CD8-positive, alpha-beta memory T cell (primary cell): ENCODE data around the gene FGD3. TPM values are rescaled to one million over a fixed set of nuclear protein-coding genes. Genes with fewer than 3 reads are reported as not detected.

ENCODE experiments used
- CTCF ChIA-PET: fragments of 350-600 bp; sonication (Branson Sonifier 250); formaldehyde crosslinking; loops from one replicate; lab custom pipeline; 2021; ENCODE audit warnings: antibody characterized with exemption; lab: Charles Lee
- POLR2A ChIA-PET: fragments of 350-600 bp; sonication (Branson Sonifier 250); formaldehyde crosslinking; loops from one replicate; lab custom pipeline; 2021; ENCODE audit warnings: antibody characterized with exemption; lab: Charles Lee
- DNase-seq, 5 donors: peaks; one replicate each; pipeline versions ENCODE4 v3.0.0 to v3.0.0-alpha.2; 2020 to 2022; ENCODE audit warnings: mixed read lengths in 1 of 5
- H3K27ac ChIP-seq: one replicate; pipeline ENCODE4 v1.7.0; 2013; ENCODE audit warnings: low read depth, mild to moderate bottlenecking, low read length, moderate library complexity
- H3K27me3 ChIP-seq: 2 replicates; pipeline ENCODE4 v1.7.0; 2013; ENCODE audit warnings: low read length, mild to moderate bottlenecking; ENCODE audit not compliant: insufficient read depth, poor library complexity, severe bottlenecking
- H3K36me3 ChIP-seq: 2 replicates; pipeline ENCODE4 v1.7.0; 2013; ENCODE audit warnings: mild to moderate bottlenecking, low read length, moderate library complexity; ENCODE audit not compliant: insufficient read depth
- H3K4me1 ChIP-seq: 2 replicates; pipeline ENCODE4 v1.7.0; 2013; ENCODE audit warnings: mild to moderate bottlenecking, low read length, moderate library complexity; ENCODE audit not compliant: insufficient read depth
- H3K4me3 ChIP-seq: 2 replicates; pipeline ENCODE4 v1.7.0; 2013; ENCODE audit warnings: mild to moderate bottlenecking, low read length
- H3K9me3 ChIP-seq: 2 replicates; pipeline ENCODE4 v1.7.0; 2013; ENCODE audit warnings: mild to moderate bottlenecking, low read length
- H3K27ac Mint-ChIP-seq, 8 donors: one replicate each; pipeline ENCODE4 v1.8.0; 2020 to 2021; ENCODE audit warnings: mixed read lengths in 8 of 8, mild to moderate bottlenecking in 6 of 8, inconsistent platforms in 3 of 8, moderate library complexity in 3 of 8
- H3K27me3 Mint-ChIP-seq, 2 donors: one replicate each; pipeline ENCODE4 v1.8.0; 2020 to 2021; ENCODE audit warnings: mixed read lengths in 2 of 2, mild to moderate bottlenecking in 1 of 2, moderate library complexity in 1 of 2
- H3K36me3 Mint-ChIP-seq, 3 donors: one replicate each; pipeline ENCODE4 v1.8.0; 2020 to 2021; ENCODE audit warnings: mixed read lengths in 3 of 3, inconsistent platforms in 1 of 3, mild to moderate bottlenecking in 1 of 3
- H3K4me1 Mint-ChIP-seq, 3 donors: one replicate each; pipeline ENCODE4 v1.8.0; 2020 to 2021; ENCODE audit warnings: mixed read lengths in 3 of 3, inconsistent platforms in 1 of 3, mild to moderate bottlenecking in 1 of 3
- H3K4me3 Mint-ChIP-seq, 7 donors: one replicate each; pipeline ENCODE4 v1.8.0; 2020 to 2021; ENCODE audit warnings: mixed read lengths in 7 of 7, mild to moderate bottlenecking in 6 of 7, moderate library complexity in 4 of 7, inconsistent platforms in 2 of 7
- H3K9me3 Mint-ChIP-seq, 5 donors: one replicate each; pipeline ENCODE4 v1.8.0; 2020 to 2022; ENCODE audit warnings: mixed read lengths in 5 of 5, mild to moderate bottlenecking in 3 of 5, moderate library complexity in 2 of 5, inconsistent platforms in 1 of 5
- polyA plus RNA-seq: library from polyadenylated mRNA; unstranded; fragments of 300-500 nt; fragmentation: Illumina TruSeq; gene quantifications from one replicate; pipeline ENCODE4 v1.2.3, GENCODE V29; 2021
- total RNA-seq, 2 experiments: library from RNA; stranded (reverse); gene quantifications; one replicate each; pipeline ENCODE4 v1.2.3, GENCODE V29; 2021

The FGD3 gene
- total and polyA plus RNA-seq, 3 experiments from 2014 or later, result 54.6 to 134 (median 56.5) TPM

DNA sequence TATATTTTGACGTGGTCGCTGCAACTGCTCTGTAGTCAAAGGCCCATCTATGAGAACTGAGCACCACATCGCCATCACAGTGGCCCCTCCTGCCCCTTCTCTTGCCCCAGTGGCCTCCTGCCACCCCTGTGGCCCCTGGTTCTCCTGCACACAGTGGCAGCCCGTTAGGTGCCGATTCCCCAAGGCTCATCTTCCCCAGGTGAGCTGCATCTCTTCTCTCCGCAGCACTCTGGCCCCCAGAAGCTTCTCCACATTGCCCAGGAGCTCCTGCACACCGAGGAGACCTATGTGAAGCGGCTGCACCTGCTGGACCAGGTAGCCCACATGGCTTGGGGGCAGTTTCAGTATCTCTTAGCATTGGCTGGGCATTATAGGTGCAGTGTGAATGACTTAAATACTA is 55.4 kb downstream of the FGD3 start:
- Histone ChIP-seq H3K27ac (no peak overlapping the region), H3K27me3 (no peaks in the 10 kb centered on the region), H3K9me3 (no peaks in the 10 kb centered on the region), H3K4me3 (no peak overlapping the region), H3K4me1 (peaks cover 48% of the 10 kb centered on the region), H3K36me3 (peaks cover 28% of the 10 kb centered on the region)
- Mint-ChIP-seq H3K9me3 (peaks cover 2 to 15% (median 7%) of the 10 kb centered on the region in 5 donors), H3K4me3 (peak overlapping the region in 1 of 7 donors; percentile 17), H3K4me1 (peaks cover 57 to 68% (median 58%) of the 10 kb centered on the region in 3 donors), H3K27ac (peak overlapping the region; percentile 34 to 99 (median 90)), H3K27me3 (no peaks in the 10 kb centered on the region), H3K36me3 (peaks cover 26 to 83% (median 26%) of the 10 kb centered on the region in 3 donors)
- ChIA-PET POLR2A (interaction anchor here (0.7 to 1.7 kb wide), 4 partner anchors 11 to 66 kb away, joined by 3 to 8 read pairs (median 5); no protein-coding TSS in a partner anchor), CTCF (interaction anchor here (0.9 to 5.9 kb wide), 20 partner anchors 11 to 239 kb away, joined by 3 to 52 read pairs (median 8); no protein-coding TSS in a partner anchor)
- no peak for DNase-seq

GRCh38 chr9:93003552-93004407 is 56.5 kb downstream of the FGD3 start:
- CTCF ChIA-PET, result interaction anchor here (0.7 to 5.9 kb wide), 38 partner anchors 11 to 450 kb away, joined by 3 to 52 read pairs (median 4); no protein-coding TSS in a partner anchor
- peaks cover 48% of the 10 kb centered on the region for H3K4me1 ChIP-seq
- Mint-ChIP-seq H3K36me3 (peaks cover 22 to 83% (median 30%) of the 10 kb centered on the region in 3 donors), H3K9me3 (peaks cover 2 to 12% (median 7%) of the 10 kb centered on the region in 5 donors), H3K4me3 (peak overlapping the region in 3 of 7 donors; percentile 41 to 44 (median 44)), H3K27me3 (no peaks in the 10 kb centered on the region), H3K4me1 (peaks cover 47 to 63% (median 52%) of the 10 kb centered on the region in 3 donors), H3K27ac (peak overlapping the region; percentile 86 to 99 (median 92))
- H3K9me3 ChIP-seq, result no peaks in the 10 kb centered on the region
- no peak overlapping the region for H3K4me3 ChIP-seq
- H3K27me3 ChIP-seq, result no peaks in the 10 kb centered on the region
- DNase-seq, result peak; percentile 35 to 74 (median 57)
- peaks cover 39% of the 10 kb centered on the region for H3K36me3 ChIP-seq
- no peak overlapping the region for H3K27ac ChIP-seq
- POLR2A ChIA-PET, result interaction anchor here (0.5 to 1.7 kb wide), 7 partner anchors 24 to 65 kb away, joined by 3 to 6 read pairs (median 4); no protein-coding TSS in a partner anchor

- ChIA-PET CTCF (interaction anchor here (0.8 to 5.9 kb wide), 21 partner anchors 10 to 450 kb away, joined by 3 to 52 read pairs (median 5); no protein-coding TSS in a partner anchor), POLR2A (interaction anchor here (0.9 to 1.5 kb wide), 3 partner anchors 24 to 51 kb away, joined by 3 to 5 read pairs (median 4); no protein-coding TSS in a partner anchor)
- peak overlapping the region in 6 of 8 donors; percentile 86 to 99 (median 92) for H3K27ac Mint-ChIP-seq
- no peak overlapping the region for H3K27ac ChIP-seq
- peaks cover 19 to 84% (median 28%) of the 10 kb centered on the region in 3 donors for H3K36me3 Mint-ChIP-seq
- H3K27me3 Mint-ChIP-seq, result no peaks in the 10 kb centered on the region
- H3K9me3 Mint-ChIP-seq, result peaks cover 2 to 12% (median 5%) of the 10 kb centered on the region in 5 donors
- no peak for DNase-seq
- H3K4me1 Mint-ChIP-seq, result peaks cover 45 to 62% (median 51%) of the 10 kb centered on the region in 3 donors
- no peak overlapping the region for H3K4me3 Mint-ChIP-seq
- peaks cover 48% of the 10 kb centered on the region for H3K4me1 ChIP-seq
- peaks cover 43% of the 10 kb centered on the region for H3K36me3 ChIP-seq
- no peaks in the 10 kb centered on the region for H3K9me3 ChIP-seq
- H3K27me3 ChIP-seq, result no peaks in the 10 kb centered on the region
- H3K4me3 ChIP-seq, result no peak overlapping the region
Measured at GRCh38 chr9:93004561-93004960, 57.2 kb downstream of the FGD3 start.

DNA sequence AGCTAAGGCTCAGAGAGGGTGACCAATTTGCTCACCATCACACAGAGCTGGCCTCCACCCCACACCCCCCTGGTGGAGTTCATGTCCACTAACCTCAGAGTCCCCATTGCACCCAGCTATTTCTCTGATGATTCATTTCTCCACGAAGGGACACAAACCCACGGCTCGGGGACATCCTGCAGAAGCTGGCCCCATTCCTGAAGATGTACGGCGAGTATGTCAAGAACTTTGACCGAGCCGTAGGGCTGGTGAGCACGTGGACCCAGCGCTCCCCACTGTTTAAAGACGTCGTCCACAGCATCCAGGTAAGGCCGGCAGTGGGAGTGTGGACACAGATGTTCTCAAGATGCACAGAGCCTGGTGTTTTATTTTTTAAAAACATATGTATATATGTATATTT is 58.6 kb downstream of the FGD3 start:
- H3K36me3 ChIP-seq, result peaks cover 53% of the 10 kb centered on the region
- Mint-ChIP-seq H3K4me3 (no peak overlapping the region), H3K27me3 (no peaks in the 10 kb centered on the region), H3K4me1 (peaks cover 34 to 51% (median 38%) of the 10 kb centered on the region in 3 donors), H3K27ac (peak overlapping the region in 5 of 8 donors; percentile 27 to 84 (median 50)), H3K9me3 (peaks cover 1 to 2% (median 2%) of the 10 kb centered on the region in 5 donors), H3K36me3 (peaks cover 7 to 86% (median 21%) of the 10 kb centered on the region in 3 donors)
- H3K27me3 ChIP-seq, result no peaks in the 10 kb centered on the region
- peaks cover 40% of the 10 kb centered on the region for H3K4me1 ChIP-seq
- CTCF ChIA-PET, result interaction anchor here (0.9 to 5.9 kb wide), 6 partner anchors 16 to 448 kb away, joined by 3 to 52 read pairs (median 3); partner anchors contain the start of gene FAM120AOS
- POLR2A ChIA-PET, result interaction anchor here (1.5 kb wide), 1 partner anchor 22 kb away, joined by 5 read pairs; no protein-coding TSS in a partner anchor
- no peaks in the 10 kb centered on the region for H3K9me3 ChIP-seq
- H3K4me3 ChIP-seq, result no peak overlapping the region
- DNase-seq, result no peak
- H3K27ac ChIP-seq, result no peak overlapping the region

DNA sequence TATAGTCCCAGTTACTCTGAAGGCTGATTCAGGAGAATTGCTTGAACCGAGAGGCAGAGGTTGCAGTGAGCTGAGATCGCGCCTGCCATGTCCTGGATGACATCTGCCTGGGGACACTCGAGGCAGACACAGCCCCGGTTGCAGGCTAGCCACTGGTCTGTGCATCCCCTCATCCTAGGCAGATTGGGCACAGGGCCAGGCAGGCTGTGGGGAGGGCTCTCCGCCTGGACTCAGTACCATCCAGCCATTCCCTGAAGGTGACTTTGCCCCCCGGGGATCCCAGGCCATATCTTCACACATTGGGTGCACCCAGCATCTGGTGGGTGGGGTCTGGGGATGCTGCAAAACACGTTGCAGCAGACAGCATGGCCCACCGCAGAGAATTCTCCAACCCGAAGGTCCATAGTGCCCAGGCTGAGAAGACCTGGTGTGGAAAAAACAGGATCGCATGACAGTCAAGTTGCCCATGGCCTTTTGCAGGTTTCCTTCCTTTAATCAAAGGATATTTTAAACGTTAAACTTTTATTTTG is 60.3 kb downstream of the FGD3 start:
- H3K36me3 Mint-ChIP-seq, result peaks cover 4 to 87% (median 18%) of the 10 kb centered on the region in 3 donors
- Histone ChIP-seq H3K27ac (no peak overlapping the region), H3K9me3 (no peaks in the 10 kb centered on the region), H3K36me3 (peaks cover 53% of the 10 kb centered on the region), H3K4me3 (no peak overlapping the region), H3K4me1 (peaks cover 23% of the 10 kb centered on the region), H3K27me3 (no peaks in the 10 kb centered on the region)
- peaks cover 18 to 33% (median 21%) of the 10 kb centered on the region in 3 donors for H3K4me1 Mint-ChIP-seq
- peak overlapping the region in 1 of 7 donors; percentile 18 for H3K4me3 Mint-ChIP-seq
- no peak overlapping the region for H3K27ac Mint-ChIP-seq
- no peak for DNase-seq
- ChIA-PET POLR2A (interaction anchor here (0.6 kb wide), 1 partner anchor 10 kb away, joined by 3 read pairs; no protein-coding TSS in a partner anchor), CTCF (interaction anchor here (1.2 kb wide), 1 partner anchor 13 kb away, joined by 3 read pairs; no protein-coding TSS in a partner anchor)
- no peaks in the 10 kb centered on the region for H3K9me3 Mint-ChIP-seq
- no peaks in the 10 kb centered on the region for H3K27me3 Mint-ChIP-seq

GRCh38 chr9:93008457-93008856 is 61.1 kb downstream of the FGD3 start:
- ChIA-PET CTCF (no interaction called here), POLR2A (interaction anchor here (0.7 to 1.5 kb wide), 2 partner anchors 17 to 43 kb away, joined by 3 to 4 read pairs; no protein-coding TSS in a partner anchor)
- Mint-ChIP-seq H3K4me1 (peaks cover 14 to 30% (median 16%) of the 10 kb centered on the region in 3 donors), H3K27me3 (no peaks in the 10 kb centered on the region), H3K36me3 (peaks cover 6 to 90% (median 22%) of the 10 kb centered on the region in 3 donors), H3K4me3 (no peak overlapping the region), H3K27ac (peak overlapping the region in 2 of 8 donors; percentile 12 to 70), H3K9me3 (no peaks in the 10 kb centered on the region)
- no peak overlapping the region for H3K4me3 ChIP-seq
- no peak for DNase-seq
- H3K9me3 ChIP-seq, result no peaks in the 10 kb centered on the region
- H3K27ac ChIP-seq, result no peak overlapping the region
- peaks cover 15% of the 10 kb centered on the region for H3K4me1 ChIP-seq
- H3K27me3 ChIP-seq, result no peaks in the 10 kb centered on the region
- H3K36me3 ChIP-seq, result peaks cover 61% of the 10 kb centered on the region

GRCh38 chr9:93009337-93010015 is 62.2 kb downstream of the FGD3 start:
- no peak for DNase-seq
- H3K4me3 ChIP-seq, result no peak overlapping the region
- H3K27ac ChIP-seq, result no peak overlapping the region
- Mint-ChIP-seq H3K9me3 (no peaks in the 10 kb centered on the region), H3K36me3 (peaks cover 8 to 90% (median 24%) of the 10 kb centered on the region in 3 donors), H3K4me1 (peaks cover 5 to 20% (median 6%) of the 10 kb centered on the region in 3 donors), H3K27me3 (no peaks in the 10 kb centered on the region), H3K4me3 (no peak overlapping the region), H3K27ac (peak overlapping the region in 5 of 8 donors; percentile 20 to 90 (median 48))
- no peaks in the 10 kb centered on the region for H3K27me3 ChIP-seq
- no peaks in the 10 kb centered on the region for H3K9me3 ChIP-seq
- ChIA-PET CTCF (interaction anchor here (1.3 to 2.0 kb wide), 2 partner anchors 52 to 99 kb away, joined by 3 to 4 read pairs; no protein-coding TSS in a partner anchor), POLR2A (interaction anchor here (0.6 to 1.5 kb wide), 2 partner anchors 16 to 52 kb away, joined by 3 to 4 read pairs; no protein-coding TSS in a partner anchor)
- peaks cover 4% of the 10 kb centered on the region for H3K4me1 ChIP-seq
- peaks cover 64% of the 10 kb centered on the region for H3K36me3 ChIP-seq
